ENCODE measurements around the gene SAPCD1.
A peak's percentile ranks its signal among the peaks of the same experiment; 100 is the strongest.

The SAPCD1 gene

GRCh38 chr6:31765559-31765909 lies 3.1 kb downstream of the SAPCD1 start:
- TF ChIP-seq CTCF (IDR thresholded peaks at IDR 0.05) (no peak), ZFX (IDR thresholded peaks at IDR 0.05; ENCODE audit: borderline replicate concordance) (no peak)
- no peak overlapping the region for H3K27ac ChIP-seq

- TF ChIP-seq CTCF (IDR thresholded peaks at IDR 0.05) (no peak), ZFX (IDR thresholded peaks at IDR 0.05; ENCODE audit: borderline replicate concordance) (no peak)
- no peak overlapping the region for H3K27ac ChIP-seq
Observed at GRCh38 chr6:31765910-31766794, 3.7 kb downstream of the SAPCD1 start.

GRCh38 chr6:31767096-31767645 lies 4.7 kb downstream of the SAPCD1 start:
- TF ChIP-seq CTCF (IDR thresholded peaks at IDR 0.05) (no peak), ZFX (IDR thresholded peaks at IDR 0.05; ENCODE audit: borderline replicate concordance) (no peak)
- H3K27ac ChIP-seq = no peak overlapping the region

- H3K27ac ChIP-seq = no peak overlapping the region
- TF ChIP-seq CTCF (IDR thresholded peaks at IDR 0.05) = no peak
- TF ChIP-seq ZFX (IDR thresholded peaks at IDR 0.05; ENCODE audit: borderline replicate concordance) = no peak
Observed at GRCh38 chr6:31768363-31769257, 6.2 kb downstream of the SAPCD1 start.

GRCh38 chr6:31769684-31770371 lies 7.4 kb downstream of the SAPCD1 start:
- no peak for TF ChIP-seq ZFX (IDR thresholded peaks at IDR 0.05; ENCODE audit: borderline replicate concordance)
- TF ChIP-seq CTCF (IDR thresholded peaks at IDR 0.05) = peak; percentile 93
- no peak overlapping the region for H3K27ac ChIP-seq

- no peak overlapping the region for H3K27ac ChIP-seq
Observed at GRCh38 chr6:31770860-31771259, 8.4 kb downstream of the SAPCD1 start.

More at GRCh38 chr6:31770860-31771259, 8.4 kb downstream of the SAPCD1 start:
- TF ChIP-seq CTCF (IDR thresholded peaks at IDR 0.05) = no peak
- no peak for TF ChIP-seq ZFX (IDR thresholded peaks at IDR 0.05; ENCODE audit: borderline replicate concordance)

All from 22Rv1 (cell line).